ENCODE results near the gene TRIM44. TPM values are rescaled to one million over a fixed set of nuclear protein-coding genes. Genes with fewer than 3 reads are reported as not detected.
A peak's percentile ranks its signal among the peaks of the same experiment; 100 is the strongest.

TRIM44 gene
- total and polyA plus RNA-seq, 4 experiments from 2014 or later, result 34.7 to 53.1 (median 48.7) TPM

DNA sequence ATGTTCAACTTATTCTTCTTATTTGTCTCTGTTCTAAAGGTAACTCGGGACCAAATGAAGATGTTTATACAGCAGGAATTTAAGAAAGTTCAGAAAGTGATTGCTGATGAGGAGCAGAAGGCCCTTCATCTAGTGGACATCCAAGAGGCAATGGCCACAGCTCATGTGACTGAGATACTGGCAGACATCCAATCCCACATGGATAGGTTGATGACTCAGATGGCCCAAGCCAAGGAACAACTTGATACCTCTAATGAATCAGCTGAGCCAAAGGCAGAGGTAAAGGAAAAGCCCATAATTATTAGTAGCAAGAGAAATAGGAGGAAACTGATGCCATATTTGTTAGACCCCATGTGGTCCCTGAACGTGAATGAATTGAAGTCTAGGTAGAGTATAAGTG is 63.3 kb downstream of the TRIM44 start:
- Mint-ChIP-seq H3K27me3 (no peaks in the 10 kb centered on the region), H3K9me3 (peaks cover 0 to 26% (median 8%) of the 10 kb centered on the region in 8 donors), H3K4me3 (no peak overlapping the region), H3K27ac (peak overlapping the region in 1 of 7 donors; percentile 12), H3K36me3 (peaks cover 44 to 64% of the 10 kb centered on the region in 2 donors), H3K4me1 (peaks cover 7 to 16% (median 12%) of the 10 kb centered on the region in 4 donors)
- H3K27me3 ChIP-seq (ENCODE audit: insufficient read depth, low read length), result no peaks in the 10 kb centered on the region
- ChIA-PET CTCF (ENCODE audit: partially characterized antibody) (no interaction called here), POLR2A (ENCODE audit: partially characterized antibody) (no interaction called here)
- H3K36me3 ChIP-seq (ENCODE audit: insufficient read depth, low read length), result peaks cover 12% of the 10 kb centered on the region
- H3K9me3 ChIP-seq (ENCODE audit: control insufficient read depth in 1 of 2, low read length in 2 of 2), result no peaks in the 10 kb centered on the region
- no peak overlapping the region for H3K27ac ChIP-seq (ENCODE audit: low read depth, low read length)
- no peak overlapping the region for H3K4me3 ChIP-seq (ENCODE audit: low read length in 2 of 2)
- no peaks in the 10 kb centered on the region for H3K4me1 ChIP-seq (ENCODE audit: insufficient read depth, low read length)
- DNase-seq, result no peak
- intact Hi-C loops (cut with micrococcal nuclease), result no loop called here

- no peak overlapping the region for H3K27ac ChIP-seq (ENCODE audit: low read depth, low read length)
- H3K36me3 Mint-ChIP-seq, result peaks cover 50 to 68% of the 10 kb centered on the region in 2 donors
- no peaks in the 10 kb centered on the region for H3K9me3 ChIP-seq (ENCODE audit: control insufficient read depth in 1 of 2, low read length in 2 of 2)
- peaks cover 0 to 11% (median 6%) of the 10 kb centered on the region in 4 donors for H3K4me1 Mint-ChIP-seq
- ChIA-PET POLR2A (ENCODE audit: partially characterized antibody) (no interaction called here), CTCF (ENCODE audit: partially characterized antibody) (no interaction called here)
- H3K27me3 Mint-ChIP-seq, result no peaks in the 10 kb centered on the region
- H3K4me3 Mint-ChIP-seq, result no peak overlapping the region
- H3K27ac Mint-ChIP-seq, result no peak overlapping the region
- H3K9me3 Mint-ChIP-seq, result peaks cover 0 to 26% (median 9%) of the 10 kb centered on the region in 8 donors
- DNase-seq, result no peak
- no peaks in the 10 kb centered on the region for H3K4me1 ChIP-seq (ENCODE audit: insufficient read depth, low read length)
- H3K4me3 ChIP-seq (ENCODE audit: low read length in 2 of 2), result no peak overlapping the region
- intact Hi-C loops (cut with micrococcal nuclease), result no loop called here
- peaks cover 12% of the 10 kb centered on the region for H3K36me3 ChIP-seq (ENCODE audit: insufficient read depth, low read length)
- no peaks in the 10 kb centered on the region for H3K27me3 ChIP-seq (ENCODE audit: insufficient read depth, low read length)
Measured at GRCh38 chr11:35727140-35727539, 64.6 kb downstream of the TRIM44 start.

- DNase-seq, result no peak
- Mint-ChIP-seq H3K9me3 (peaks cover 0 to 26% (median 10%) of the 10 kb centered on the region in 8 donors), H3K27me3 (no peaks in the 10 kb centered on the region), H3K27ac (peak overlapping the region in 1 of 7 donors; percentile 64), H3K4me3 (no peak overlapping the region), H3K4me1 (peaks cover 8 to 12% (median 10%) of the 10 kb centered on the region in 4 donors), H3K36me3 (peaks cover 66 to 79% of the 10 kb centered on the region in 2 donors)
- Histone ChIP-seq H3K27me3 (ENCODE audit: insufficient read depth, low read length) (no peaks in the 10 kb centered on the region), H3K27ac (ENCODE audit: low read depth, low read length) (no peak overlapping the region), H3K36me3 (ENCODE audit: insufficient read depth, low read length) (peaks cover 12% of the 10 kb centered on the region), H3K4me3 (ENCODE audit: low read length in 2 of 2) (no peak overlapping the region), H3K9me3 (ENCODE audit: control insufficient read depth in 1 of 2, low read length in 2 of 2) (no peaks in the 10 kb centered on the region), H3K4me1 (ENCODE audit: insufficient read depth, low read length) (no peaks in the 10 kb centered on the region)
- POLR2A ChIA-PET (ENCODE audit: partially characterized antibody), result no interaction called here
- intact Hi-C loops (cut with micrococcal nuclease), result no loop called here
- CTCF ChIA-PET (ENCODE audit: partially characterized antibody), result no interaction called here
Measured at GRCh38 chr11:35730254-35730653, 67.7 kb downstream of the TRIM44 start.

DNA sequence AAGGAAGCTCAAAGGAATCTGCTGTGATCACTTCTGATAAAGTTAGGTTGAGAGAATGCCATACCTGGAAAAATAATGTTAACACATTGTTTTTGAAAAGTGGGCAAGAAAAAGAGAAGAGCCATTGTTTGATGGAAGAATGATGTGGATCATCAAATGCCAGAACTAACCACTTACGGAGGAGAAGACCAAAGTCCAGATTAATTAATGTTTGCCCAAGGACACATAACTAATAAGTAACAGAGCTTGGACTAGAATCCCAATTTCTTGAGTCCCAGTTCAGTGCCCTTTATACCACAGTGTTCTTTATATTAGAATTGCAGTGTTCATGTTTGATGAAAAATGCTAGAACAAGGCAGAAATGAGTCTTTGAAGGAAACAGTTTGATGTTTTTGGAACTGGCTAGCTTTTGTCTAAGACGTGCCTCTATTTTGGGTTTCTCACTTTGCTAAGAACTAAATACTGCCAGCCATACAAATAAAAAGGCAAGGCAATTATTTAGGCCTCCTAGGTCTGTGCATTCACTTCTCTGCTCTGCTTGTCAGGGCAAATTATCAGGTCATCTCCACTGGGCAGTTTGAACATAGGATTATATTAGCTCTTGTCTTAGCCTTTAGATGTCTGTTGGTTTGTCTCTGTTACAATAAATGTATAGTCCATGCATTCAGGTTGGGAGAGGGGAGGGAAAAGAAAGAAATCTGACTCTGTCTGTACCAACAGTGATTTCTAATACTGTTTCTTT is 72.3 kb downstream of the TRIM44 start:
- H3K4me3 ChIP-seq (ENCODE audit: low read length in 2 of 2), result no peak overlapping the region
- H3K27ac ChIP-seq (ENCODE audit: low read depth, low read length), result no peak overlapping the region
- Mint-ChIP-seq H3K27me3 (no peaks in the 10 kb centered on the region), H3K9me3 (peaks cover 0 to 8% (median 6%) of the 10 kb centered on the region in 8 donors), H3K36me3 (peaks cover 65 to 70% of the 10 kb centered on the region in 2 donors), H3K4me1 (peaks cover 12 to 31% (median 18%) of the 10 kb centered on the region in 4 donors), H3K27ac (peak overlapping the region in 2 of 7 donors; percentile 1 to 4), H3K4me3 (no peak overlapping the region)
- H3K9me3 ChIP-seq (ENCODE audit: control insufficient read depth in 1 of 2, low read length in 2 of 2), result no peaks in the 10 kb centered on the region
- CTCF ChIA-PET (ENCODE audit: partially characterized antibody), result no interaction called here
- peaks cover 8% of the 10 kb centered on the region for H3K36me3 ChIP-seq (ENCODE audit: insufficient read depth, low read length)
- no peak for DNase-seq
- POLR2A ChIA-PET (ENCODE audit: partially characterized antibody), result no interaction called here
- H3K4me1 ChIP-seq (ENCODE audit: insufficient read depth, low read length), result no peaks in the 10 kb centered on the region
- intact Hi-C loops (cut with micrococcal nuclease), result no loop called here
- H3K27me3 ChIP-seq (ENCODE audit: insufficient read depth, low read length), result no peaks in the 10 kb centered on the region

GRCh38 chr11:35735411-35735810 is 72.8 kb downstream of the TRIM44 start:
- Mint-ChIP-seq H3K4me1 (peaks cover 14 to 31% (median 19%) of the 10 kb centered on the region in 4 donors), H3K27me3 (no peaks in the 10 kb centered on the region), H3K36me3 (peaks cover 61 to 68% of the 10 kb centered on the region in 2 donors), H3K27ac (peak overlapping the region in 1 of 7 donors; percentile 1), H3K4me3 (no peak overlapping the region), H3K9me3 (peaks cover 0 to 7% (median 1%) of the 10 kb centered on the region in 8 donors)
- H3K27me3 ChIP-seq (ENCODE audit: insufficient read depth, low read length), result no peaks in the 10 kb centered on the region
- POLR2A ChIA-PET (ENCODE audit: partially characterized antibody), result no interaction called here
- no peaks in the 10 kb centered on the region for H3K9me3 ChIP-seq (ENCODE audit: control insufficient read depth in 1 of 2, low read length in 2 of 2)
- no peak for DNase-seq
- no peak overlapping the region for H3K4me3 ChIP-seq (ENCODE audit: low read length in 2 of 2)
- no peaks in the 10 kb centered on the region for H3K4me1 ChIP-seq (ENCODE audit: insufficient read depth, low read length)
- intact Hi-C loops (cut with micrococcal nuclease), result no loop called here
- no peak overlapping the region for H3K27ac ChIP-seq (ENCODE audit: low read depth, low read length)
- CTCF ChIA-PET (ENCODE audit: partially characterized antibody), result no interaction called here
- H3K36me3 ChIP-seq (ENCODE audit: insufficient read depth, low read length), result peaks cover 8% of the 10 kb centered on the region

DNA sequence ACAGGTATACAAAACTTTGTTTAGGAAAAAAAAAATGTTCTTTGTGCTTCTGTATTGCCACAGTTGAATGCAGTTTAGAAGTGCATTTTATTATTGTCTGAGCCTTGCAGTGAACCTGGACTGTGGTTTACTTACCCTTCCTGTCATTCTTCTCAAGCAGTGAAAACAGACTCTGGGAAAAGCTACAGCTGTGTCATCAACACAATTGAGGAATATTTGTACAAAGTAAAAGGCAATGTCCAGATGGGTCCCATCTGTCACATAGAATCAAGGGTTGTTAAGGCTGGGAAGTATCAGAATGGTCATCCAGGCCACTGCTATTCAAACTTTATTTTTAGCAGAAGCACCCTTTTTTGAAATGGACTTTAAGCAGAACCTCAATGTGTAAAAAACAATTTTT is 73.3 kb downstream of the TRIM44 start:
- no peaks in the 10 kb centered on the region for H3K27me3 ChIP-seq (ENCODE audit: insufficient read depth, low read length)
- no peak overlapping the region for H3K4me3 Mint-ChIP-seq
- no peak overlapping the region for H3K27ac ChIP-seq (ENCODE audit: low read depth, low read length)
- intact Hi-C loops (cut with micrococcal nuclease), result no loop called here
- ChIA-PET CTCF (ENCODE audit: partially characterized antibody) (no interaction called here), POLR2A (ENCODE audit: partially characterized antibody) (no interaction called here)
- peaks cover 61 to 72% of the 10 kb centered on the region in 2 donors for H3K36me3 Mint-ChIP-seq
- peaks cover 0 to 7% (median under 1%) of the 10 kb centered on the region in 8 donors for H3K9me3 Mint-ChIP-seq
- no peak for DNase-seq
- no peaks in the 10 kb centered on the region for H3K9me3 ChIP-seq (ENCODE audit: control insufficient read depth in 1 of 2, low read length in 2 of 2)
- H3K27ac Mint-ChIP-seq, result no peak overlapping the region
- no peaks in the 10 kb centered on the region for H3K27me3 Mint-ChIP-seq
- peaks cover 14 to 31% (median 19%) of the 10 kb centered on the region in 4 donors for H3K4me1 Mint-ChIP-seq
- H3K36me3 ChIP-seq (ENCODE audit: insufficient read depth, low read length), result peaks cover 8% of the 10 kb centered on the region
- no peaks in the 10 kb centered on the region for H3K4me1 ChIP-seq (ENCODE audit: insufficient read depth, low read length)
- no peak overlapping the region for H3K4me3 ChIP-seq (ENCODE audit: low read length in 2 of 2)

DNA sequence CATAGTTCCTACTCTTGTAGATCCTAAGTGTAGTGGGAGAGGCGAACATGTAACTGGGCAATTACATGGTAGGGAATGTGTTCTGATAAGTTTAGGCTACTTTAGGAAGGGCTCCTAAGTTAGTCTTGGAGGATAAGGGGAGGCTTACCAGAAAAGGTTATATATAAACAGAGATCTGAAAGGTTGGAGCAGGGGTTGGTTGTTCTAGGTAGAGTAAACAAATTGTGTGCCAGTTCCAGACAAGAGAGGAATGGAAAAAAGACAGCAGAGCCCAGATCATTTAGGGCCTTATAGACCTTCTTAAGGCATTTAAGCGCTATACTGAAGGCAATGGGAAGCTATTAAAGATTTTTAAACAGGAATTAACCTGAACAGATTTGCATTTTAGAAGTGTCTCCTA is 74.4 kb downstream of the TRIM44 start:
- Histone ChIP-seq H3K27me3 (ENCODE audit: insufficient read depth, low read length) (no peaks in the 10 kb centered on the region), H3K4me3 (ENCODE audit: low read length in 2 of 2) (no peak overlapping the region), H3K9me3 (ENCODE audit: control insufficient read depth in 1 of 2, low read length in 2 of 2) (no peaks in the 10 kb centered on the region), H3K27ac (ENCODE audit: low read depth, low read length) (no peak overlapping the region), H3K36me3 (ENCODE audit: insufficient read depth, low read length) (peaks cover 8% of the 10 kb centered on the region), H3K4me1 (ENCODE audit: insufficient read depth, low read length) (no peaks in the 10 kb centered on the region)
- no peak for DNase-seq
- H3K36me3 Mint-ChIP-seq, result peaks cover 61 to 70% of the 10 kb centered on the region in 2 donors
- no peaks in the 10 kb centered on the region for H3K27me3 Mint-ChIP-seq
- peaks cover 14 to 31% (median 19%) of the 10 kb centered on the region in 4 donors for H3K4me1 Mint-ChIP-seq
- H3K27ac Mint-ChIP-seq, result no peak overlapping the region
- ChIA-PET POLR2A (ENCODE audit: partially characterized antibody) (no interaction called here), CTCF (ENCODE audit: partially characterized antibody) (interaction anchor here (0.6 kb wide), 1 partner anchor 1090 kb away, joined by 3 read pairs; no protein-coding TSS in a partner anchor)
- no peak overlapping the region for H3K4me3 Mint-ChIP-seq
- intact Hi-C loops (cut with micrococcal nuclease), result no loop called here
- H3K9me3 Mint-ChIP-seq, result peaks cover 0 to 7% (median 0%) of the 10 kb centered on the region in 8 donors
